ENCODE data around the gene NT5M.

DNA sequence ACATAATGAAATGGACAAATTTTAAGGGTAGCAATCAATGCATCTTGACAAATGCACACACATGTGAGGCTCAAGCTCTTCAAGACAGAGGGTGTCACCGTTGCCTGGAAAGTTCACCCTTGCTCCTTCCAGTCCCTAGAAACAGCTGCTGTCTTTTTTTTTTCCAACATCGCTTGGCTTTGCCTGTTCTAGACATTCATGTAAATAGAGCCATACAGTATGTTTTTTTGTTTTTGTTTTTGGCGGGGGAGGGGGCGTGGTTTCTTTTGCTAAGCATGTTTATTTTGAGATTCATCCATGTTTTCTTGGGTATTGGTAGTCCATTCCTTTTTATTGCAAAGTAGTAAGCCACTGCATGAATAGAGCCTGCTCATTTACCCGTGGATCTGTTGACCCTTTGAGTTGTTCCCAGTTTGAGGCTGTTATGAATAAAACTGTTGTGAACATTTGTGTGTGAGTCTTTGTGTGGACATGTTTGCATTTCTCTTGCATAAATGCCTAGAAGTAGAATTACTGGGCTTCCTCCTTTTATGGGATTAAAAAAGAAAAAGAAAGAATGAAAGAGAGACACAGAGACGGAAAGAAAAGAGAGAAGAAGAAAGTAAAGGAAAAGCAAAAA, 78.4 kb downstream of the NT5M start:
- TF ChIP-seq POLR2A (IDR thresholded peaks at IDR 0.05) = no peak
- TF ChIP-seq, protein P1, sequence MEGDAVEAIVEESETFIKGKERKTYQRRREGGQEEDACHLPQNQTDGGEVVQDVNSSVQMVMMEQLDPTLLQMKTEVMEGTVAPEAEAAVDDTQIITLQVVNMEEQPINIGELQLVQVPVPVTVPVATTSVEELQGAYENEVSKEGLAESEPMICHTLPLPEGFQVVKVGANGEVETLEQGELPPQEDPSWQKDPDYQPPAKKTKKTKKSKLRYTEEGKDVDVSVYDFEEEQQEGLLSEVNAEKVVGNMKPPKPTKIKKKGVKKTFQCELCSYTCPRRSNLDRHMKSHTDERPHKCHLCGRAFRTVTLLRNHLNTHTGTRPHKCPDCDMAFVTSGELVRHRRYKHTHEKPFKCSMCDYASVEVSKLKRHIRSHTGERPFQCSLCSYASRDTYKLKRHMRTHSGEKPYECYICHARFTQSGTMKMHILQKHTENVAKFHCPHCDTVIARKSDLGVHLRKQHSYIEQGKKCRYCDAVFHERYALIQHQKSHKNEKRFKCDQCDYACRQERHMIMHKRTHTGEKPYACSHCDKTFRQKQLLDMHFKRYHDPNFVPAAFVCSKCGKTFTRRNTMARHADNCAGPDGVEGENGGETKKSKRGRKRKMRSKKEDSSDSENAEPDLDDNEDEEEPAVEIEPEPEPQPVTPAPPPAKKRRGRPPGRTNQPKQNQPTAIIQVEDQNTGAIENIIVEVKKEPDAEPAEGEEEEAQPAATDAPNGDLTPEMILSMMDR (IDR thresholded peaks at IDR 0.05) = no peak

Measured in heart left ventricle (tissue), 13 donors.